ENCODE results near the gene CTRB1. TPM values are rescaled to one million over a fixed set of nuclear protein-coding genes. Genes with fewer than 3 reads are reported as not detected.

The CTRB1 gene
- total and polyA plus RNA-seq, 2 of the 13 experiments (the other 11 are each of a cell fraction or from before 2014, with no cell fraction given): not detected

GRCh38 chr16:75262104-75262799 is 43.5 kb downstream of the CTRB1 start (continued):
- TF ChIP-seq NFIB (CRISPR knock-in tag; IDR thresholded peaks at IDR 0.05; ENCODE audit: borderline replicate concordance) (peak; percentile 93; the same call in 1 of the 2 replicates), ZEB1 (IDR thresholded peaks at IDR 0.05; ENCODE audit: insufficient replicate concordance, low read depth) (no peak), JUNB (CRISPR knock-in tag; IDR thresholded peaks at IDR 0.05; ENCODE audit: borderline replicate concordance) (no peak), CENPT (CRISPR knock-in tag; IDR thresholded peaks at IDR 0.05; ENCODE audit: low read depth) (no peak), ZNF563 (CRISPR knock-in tag; IDR thresholded peaks at IDR 0.05) (no peak; the same call in 1 of the 2 replicates), GLI4 (CRISPR knock-in tag; IDR thresholded peaks at IDR 0.05; ENCODE audit: borderline replicate concordance) (no peak), ZNF101 (CRISPR knock-in tag; IDR thresholded peaks at IDR 0.05; ENCODE audit: borderline replicate concordance, low read depth) (no peak), ZBTB34 (CRISPR knock-in tag; IDR thresholded peaks at IDR 0.05) (peak; percentile 95), ADNP (CRISPR knock-in tag; IDR thresholded peaks at IDR 0.05) (peak; percentile 82), SMARCE1 (IDR thresholded peaks at IDR 0.05; ENCODE audit: borderline replicate concordance) (no peak), SIN3A (IDR thresholded peaks at IDR 0.05; ENCODE audit: borderline replicate concordance, low read depth, low read length) (peak; percentile 82; the same call in 1 of the 2 replicates), PHB2 (IDR thresholded peaks at IDR 0.05; ENCODE audit: partially characterized antibody) (no peak), ELK4 (CRISPR knock-in tag; IDR thresholded peaks at IDR 0.05; ENCODE audit: borderline replicate concordance) (no peak), POGZ (CRISPR knock-in tag; IDR thresholded peaks at IDR 0.05) (peak; percentile 82; the same call in 1 of the 2 replicates), TRAFD1 (CRISPR knock-in tag; IDR thresholded peaks at IDR 0.05; ENCODE audit: borderline replicate concordance) (no peak; the same call in 1 of the 2 replicates), CSRNP1 (CRISPR knock-in tag; IDR thresholded peaks at IDR 0.05) (peak; percentile 79; the same call in 1 of the 2 replicates), E2F5 (CRISPR knock-in tag; conservative IDR thresholded peaks at IDR 0.05) (no peak), REL (CRISPR knock-in tag; conservative IDR thresholded peaks at IDR 0.05) (no peak)
- TF ChIP-seq, protein P1, sequence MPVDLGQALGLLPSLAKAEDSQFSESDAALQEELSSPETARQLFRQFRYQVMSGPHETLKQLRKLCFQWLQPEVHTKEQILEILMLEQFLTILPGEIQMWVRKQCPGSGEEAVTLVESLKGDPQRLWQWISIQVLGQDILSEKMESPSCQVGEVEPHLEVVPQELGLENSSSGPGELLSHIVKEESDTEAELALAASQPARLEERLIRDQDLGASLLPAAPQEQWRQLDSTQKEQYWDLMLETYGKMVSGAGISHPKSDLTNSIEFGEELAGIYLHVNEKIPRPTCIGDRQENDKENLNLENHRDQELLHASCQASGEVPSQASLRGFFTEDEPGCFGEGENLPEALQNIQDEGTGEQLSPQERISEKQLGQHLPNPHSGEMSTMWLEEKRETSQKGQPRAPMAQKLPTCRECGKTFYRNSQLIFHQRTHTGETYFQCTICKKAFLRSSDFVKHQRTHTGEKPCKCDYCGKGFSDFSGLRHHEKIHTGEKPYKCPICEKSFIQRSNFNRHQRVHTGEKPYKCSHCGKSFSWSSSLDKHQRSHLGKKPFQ (CRISPR knock-in tag; IDR thresholded peaks at IDR 0.05; ENCODE audit: insufficient replicate concordance): peak; percentile 59
